Measurements from ENCODE around the gene METTL21C. TPM values are rescaled to one million over a fixed set of nuclear protein-coding genes. Genes with fewer than 3 reads are reported as not detected.

The METTL21C gene
- total RNA-seq, 2 donors from 2014 or later = not detected

DNA sequence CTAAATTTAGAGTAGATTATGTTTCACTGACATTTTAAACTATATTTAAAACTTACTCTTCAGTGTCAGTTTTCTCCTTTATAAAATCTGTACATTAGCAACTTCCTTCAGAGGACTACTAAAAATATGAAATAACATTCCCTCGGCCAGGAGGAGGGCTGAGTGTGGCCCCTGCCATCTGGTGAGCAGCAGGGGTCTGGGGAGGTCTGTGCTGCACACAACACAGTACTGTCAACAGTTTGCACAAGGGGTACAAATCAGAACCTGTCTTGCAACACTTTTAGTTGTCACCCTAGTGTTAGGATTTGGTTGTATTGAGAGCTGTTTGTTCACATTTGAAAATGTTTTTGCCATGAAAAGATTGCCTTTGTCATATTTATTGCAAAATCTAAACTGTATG is 49.1 kb downstream of the METTL21C start:
- Histone ChIP-seq H3K4me3 (no peak overlapping the region), H3K27me3 (no peaks in the 10 kb centered on the region), H3K4me1 (no peaks in the 10 kb centered on the region), H3K9me3 (no peaks in the 10 kb centered on the region), H3K36me3 (peaks cover 13% of the 10 kb centered on the region), H3K9ac (ENCODE audit: low read depth in 2 of 2, low read length in 2 of 2) (no peak overlapping the region), H3K27ac (no peak overlapping the region)
- DNase-seq = no peak
- TF ChIP-seq, protein P1, sequence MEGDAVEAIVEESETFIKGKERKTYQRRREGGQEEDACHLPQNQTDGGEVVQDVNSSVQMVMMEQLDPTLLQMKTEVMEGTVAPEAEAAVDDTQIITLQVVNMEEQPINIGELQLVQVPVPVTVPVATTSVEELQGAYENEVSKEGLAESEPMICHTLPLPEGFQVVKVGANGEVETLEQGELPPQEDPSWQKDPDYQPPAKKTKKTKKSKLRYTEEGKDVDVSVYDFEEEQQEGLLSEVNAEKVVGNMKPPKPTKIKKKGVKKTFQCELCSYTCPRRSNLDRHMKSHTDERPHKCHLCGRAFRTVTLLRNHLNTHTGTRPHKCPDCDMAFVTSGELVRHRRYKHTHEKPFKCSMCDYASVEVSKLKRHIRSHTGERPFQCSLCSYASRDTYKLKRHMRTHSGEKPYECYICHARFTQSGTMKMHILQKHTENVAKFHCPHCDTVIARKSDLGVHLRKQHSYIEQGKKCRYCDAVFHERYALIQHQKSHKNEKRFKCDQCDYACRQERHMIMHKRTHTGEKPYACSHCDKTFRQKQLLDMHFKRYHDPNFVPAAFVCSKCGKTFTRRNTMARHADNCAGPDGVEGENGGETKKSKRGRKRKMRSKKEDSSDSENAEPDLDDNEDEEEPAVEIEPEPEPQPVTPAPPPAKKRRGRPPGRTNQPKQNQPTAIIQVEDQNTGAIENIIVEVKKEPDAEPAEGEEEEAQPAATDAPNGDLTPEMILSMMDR (IDR thresholded peaks at IDR 0.05) = no peak
- intact Hi-C loops (cut with DNase I) = no loop called here

- TF ChIP-seq, protein P1 (IDR thresholded peaks at IDR 0.05) = no peak
- H3K36me3 ChIP-seq = peaks cover 9% of the 10 kb centered on the region
- H3K4me1 ChIP-seq = no peaks in the 10 kb centered on the region
- no peak for DNase-seq
- no peaks in the 10 kb centered on the region for H3K9me3 ChIP-seq
- H3K9ac ChIP-seq (ENCODE audit: low read depth in 2 of 2, low read length in 2 of 2) = no peak overlapping the region
- intact Hi-C loops (cut with DNase I) = no loop called here
- no peak overlapping the region for H3K4me3 ChIP-seq
- no peaks in the 10 kb centered on the region for H3K27me3 ChIP-seq
- no peak overlapping the region for H3K27ac ChIP-seq
Observed at GRCh38 chr13:102643656-102644055, 51.2 kb downstream of the METTL21C start.

- Histone ChIP-seq H3K36me3 (peaks cover 9% of the 10 kb centered on the region), H3K27ac (no peak overlapping the region), H3K4me3 (no peak overlapping the region), H3K9me3 (no peaks in the 10 kb centered on the region), H3K4me1 (no peaks in the 10 kb centered on the region), H3K27me3 (no peaks in the 10 kb centered on the region), H3K9ac (ENCODE audit: low read depth in 2 of 2, low read length in 2 of 2) (no peak overlapping the region)
- DNase-seq = peak; percentile 23
- TF ChIP-seq, protein P1 (IDR thresholded peaks at IDR 0.05) = no peak
- intact Hi-C loops (cut with DNase I) = no loop called here
Observed at GRCh38 chr13:102642475-102642874, 52.4 kb downstream of the METTL21C start.

DNA sequence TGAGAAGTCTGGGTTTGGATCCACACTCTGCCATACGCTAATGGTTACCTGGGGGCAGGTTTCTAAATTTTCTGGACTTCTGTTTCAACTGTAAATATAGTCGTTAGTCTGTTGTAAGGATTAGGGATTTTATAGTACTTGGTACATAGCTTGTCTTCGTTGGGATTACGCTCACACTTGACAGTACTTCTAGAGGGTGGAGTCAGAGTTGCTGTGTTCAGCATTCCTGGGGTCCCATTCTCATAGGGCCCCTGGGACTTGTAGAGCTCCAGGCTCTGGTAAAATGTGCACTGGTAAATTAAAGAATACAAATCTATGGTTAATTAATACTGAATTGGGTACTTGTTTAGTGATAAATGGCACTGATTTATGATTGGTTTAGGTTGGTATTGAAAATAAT is 52.8 kb downstream of the METTL21C start:
- no peak overlapping the region for H3K4me3 ChIP-seq
- no peaks in the 10 kb centered on the region for H3K9me3 ChIP-seq
- no peaks in the 10 kb centered on the region for H3K27me3 ChIP-seq
- DNase-seq = no peak
- H3K27ac ChIP-seq = no peak overlapping the region
- peaks cover 9% of the 10 kb centered on the region for H3K36me3 ChIP-seq
- intact Hi-C loops (cut with DNase I) = no loop called here
- H3K4me1 ChIP-seq = no peaks in the 10 kb centered on the region
- H3K9ac ChIP-seq (ENCODE audit: low read depth in 2 of 2, low read length in 2 of 2) = no peak overlapping the region
- TF ChIP-seq, protein P1 (IDR thresholded peaks at IDR 0.05) = no peak

GRCh38 chr13:102638741-102639140 is 56.1 kb downstream of the METTL21C start:
- intact Hi-C loops (cut with DNase I) = no loop called here
- no peak for DNase-seq
- H3K9ac ChIP-seq (ENCODE audit: low read depth in 2 of 2, low read length in 2 of 2) = no peak overlapping the region
- H3K27me3 ChIP-seq = no peaks in the 10 kb centered on the region
- no peak overlapping the region for H3K4me3 ChIP-seq
- peaks cover 9% of the 10 kb centered on the region for H3K36me3 ChIP-seq
- H3K27ac ChIP-seq = no peak overlapping the region
- TF ChIP-seq, protein P1 (IDR thresholded peaks at IDR 0.05) = no peak
- H3K4me1 ChIP-seq = no peaks in the 10 kb centered on the region
- H3K9me3 ChIP-seq = no peaks in the 10 kb centered on the region

Other genes with a start within 250 kb of the METTL21C start
- 10 to 100 TPM; 41.0 to 42.0 TPM for gene TPP2, start 98.1 kb downstream of the METTL21C start, total RNA-seq
- gene TEX30, start 78.7 kb upstream of the METTL21C start, total RNA-seq = 1 to 10 TPM; 3.7 to 8.3 TPM
- gene POGLUT2, start 103.9 kb upstream of the METTL21C start, total RNA-seq = 1 to 10 TPM; 1.3 to 2.8 TPM
- 10 to 100 TPM; 11.8 to 15.5 TPM for gene BIVM, start 104.1 kb upstream of the METTL21C start, total RNA-seq
- 10 to 100 TPM; 64.7 to 79.1 TPM for gene ERCC5, start 151.0 kb upstream of the METTL21C start, total RNA-seq